Fibroblast of mammary gland (primary cell): ENCODE measurements around the gene SPATS2L.

Source experiments
- DNase-seq: peaks from one replicate; pipeline ENCODE4 v3.0.0-alpha.2; 2010; ENCODE audit warnings: low read depth
- H3K4me3 ChIP-seq: 2 replicates; pipeline ENCODE4 v1.5.1; 2011; ENCODE audit warnings: low read depth, mild to moderate bottlenecking, low read length, moderate library complexity; ENCODE audit not compliant: control insufficient read depth
- TF ChIP-seq, protein P1 (sequence below): conservative IDR thresholded peaks from 2 replicates; pipeline ENCODE4 v1.5.1; 2011; ENCODE audit warnings: low read depth, low read length, inconsistent platforms; ENCODE audit not compliant: control insufficient read depth, insufficient read depth

SPATS2L gene

DNA sequence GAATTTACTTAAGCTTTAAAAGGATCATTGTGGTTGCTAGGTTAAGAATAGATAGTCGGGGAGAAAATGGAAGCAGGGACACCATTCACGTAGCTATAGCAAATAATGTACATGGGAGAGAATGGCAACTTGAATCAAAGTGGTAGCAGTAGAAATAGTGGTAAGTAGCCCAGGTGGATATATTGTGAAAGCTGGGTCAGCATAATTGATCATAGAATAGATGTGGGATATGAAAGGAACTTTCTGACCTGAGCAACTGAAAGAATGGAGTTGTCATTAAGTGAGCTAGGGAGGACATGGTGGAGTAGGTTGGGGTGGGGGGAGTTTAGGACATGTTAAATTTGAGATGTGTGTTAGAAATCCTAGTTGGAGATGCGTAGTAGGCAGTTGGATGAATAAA, 221.7 kb downstream of the SPATS2L start:
- DNase-seq, result no peak
- H3K4me3 ChIP-seq, result no peak overlapping the region
- TF ChIP-seq, protein P1, sequence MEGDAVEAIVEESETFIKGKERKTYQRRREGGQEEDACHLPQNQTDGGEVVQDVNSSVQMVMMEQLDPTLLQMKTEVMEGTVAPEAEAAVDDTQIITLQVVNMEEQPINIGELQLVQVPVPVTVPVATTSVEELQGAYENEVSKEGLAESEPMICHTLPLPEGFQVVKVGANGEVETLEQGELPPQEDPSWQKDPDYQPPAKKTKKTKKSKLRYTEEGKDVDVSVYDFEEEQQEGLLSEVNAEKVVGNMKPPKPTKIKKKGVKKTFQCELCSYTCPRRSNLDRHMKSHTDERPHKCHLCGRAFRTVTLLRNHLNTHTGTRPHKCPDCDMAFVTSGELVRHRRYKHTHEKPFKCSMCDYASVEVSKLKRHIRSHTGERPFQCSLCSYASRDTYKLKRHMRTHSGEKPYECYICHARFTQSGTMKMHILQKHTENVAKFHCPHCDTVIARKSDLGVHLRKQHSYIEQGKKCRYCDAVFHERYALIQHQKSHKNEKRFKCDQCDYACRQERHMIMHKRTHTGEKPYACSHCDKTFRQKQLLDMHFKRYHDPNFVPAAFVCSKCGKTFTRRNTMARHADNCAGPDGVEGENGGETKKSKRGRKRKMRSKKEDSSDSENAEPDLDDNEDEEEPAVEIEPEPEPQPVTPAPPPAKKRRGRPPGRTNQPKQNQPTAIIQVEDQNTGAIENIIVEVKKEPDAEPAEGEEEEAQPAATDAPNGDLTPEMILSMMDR, result no peak
